DND-41 (cell line): ENCODE measurements around the gene USB1.
A peak's percentile ranks its signal among the peaks of the same experiment; 100 is the strongest.

Source experiments
- ATAC-seq: fragments of 200-7000 bp; cut with Tn5 transposase; 3 replicates; pipeline ENCODE4 v1.9.1; 2021; ENCODE audit warnings: low read depth; ENCODE audit not compliant: insufficient read depth
- DNase-seq: peaks from one replicate; pipeline ENCODE4 v3.0.0-alpha.2; 2020
- H2AFZ ChIP-seq: 2 replicates; pipeline ENCODE4 v1.6.0; 2012; ENCODE audit warnings: low read depth, low read length
- H3K27ac ChIP-seq: 2 replicates; pipeline ENCODE4 v1.5.1; 2012; ENCODE audit warnings: low read length, inconsistent platforms
- H3K27me3 ChIP-seq: fragments of 200-600 bp; sonication (generic); 2 replicates; pipeline ENCODE4 v1.6.0; 2012; ENCODE audit warnings: low read length, mild to moderate bottlenecking, inconsistent platforms; ENCODE audit not compliant: insufficient read depth, poor library complexity
- H3K36me3 ChIP-seq: 2 replicates; pipeline ENCODE4 v1.5.1; 2012; ENCODE audit warnings: low read length, inconsistent platforms; ENCODE audit not compliant: insufficient read depth
- H3K4me1 ChIP-seq: 2 replicates; pipeline ENCODE4 v1.5.1; 2012; ENCODE audit warnings: mild to moderate bottlenecking, low read length; ENCODE audit not compliant: insufficient read depth
- H3K4me2 ChIP-seq: 2 replicates; pipeline ENCODE4 v1.6.0; 2012; ENCODE audit warnings: mild to moderate bottlenecking, moderate library complexity, low read length, inconsistent platforms; ENCODE audit not compliant: insufficient read depth
- H3K4me3 ChIP-seq, 2 experiments: fragments of 200-600 bp in 1 of 2; shearing (Covaris generic) in 1 of 2; 2 replicates each; pipeline ENCODE4 v1.5.1; 2012 to 2016; ENCODE audit warnings: inconsistent platforms in 2 of 2, low read length in 2 of 2, mild to moderate bottlenecking in 2 of 2, low read depth in 1 of 2, moderate library complexity in 1 of 2
- H3K79me2 ChIP-seq: 2 replicates; pipeline ENCODE4 v1.6.0; 2012; ENCODE audit warnings: low read length, inconsistent platforms; ENCODE audit not compliant: insufficient read depth
- H3K9ac ChIP-seq: 2 replicates; pipeline ENCODE4 v1.6.0; 2012; ENCODE audit warnings: low read depth, mild to moderate bottlenecking, inconsistent platforms, low read length, moderate library complexity
- H3K9me3 ChIP-seq: 2 replicates; pipeline ENCODE4 v1.5.1; 2012; ENCODE audit warnings: low read length, moderate library complexity, mild to moderate bottlenecking, inconsistent platforms; ENCODE audit not compliant: insufficient read depth, severe bottlenecking
- H4K20me1 ChIP-seq: 2 replicates; pipeline ENCODE4 v1.6.0; 2012; ENCODE audit warnings: low read length; ENCODE audit not compliant: insufficient read depth
- CTCF ChIP-seq: IDR thresholded peaks from 2 replicates; pipeline ENCODE4 v1.5.1; 2012; ENCODE audit warnings: borderline replicate concordance, low read length, moderate library complexity, mild to moderate bottlenecking; ENCODE audit not compliant: poor library complexity, severe bottlenecking; ENCODE audit errors: extremely low read depth
- EZH2 ChIP-seq: IDR thresholded peaks from 3 replicates; pipeline ENCODE4 v1.6.1; 2012; ENCODE audit warnings: borderline replicate concordance, low read depth, mild to moderate bottlenecking, moderate library complexity, low read length, inconsistent platforms; ENCODE audit not compliant: severe bottlenecking

The USB1 gene

GRCh38 chr16:58028541-58029070 is 27.4 kb downstream of the USB1 start:
- no peak overlapping the region for H2AFZ ChIP-seq
- H3K4me2 ChIP-seq, result no peak overlapping the region
- no peaks in the 10 kb centered on the region for H3K27me3 ChIP-seq
- DNase-seq, result peak; percentile 19
- peaks cover 19% of the 10 kb centered on the region for H3K4me1 ChIP-seq
- no peaks in the 10 kb centered on the region for H3K79me2 ChIP-seq
- no peak overlapping the region for H3K9ac ChIP-seq
- H3K9me3 ChIP-seq, result no peaks in the 10 kb centered on the region
- ATAC-seq, result no peak
- H4K20me1 ChIP-seq, result peaks cover 3% of the 10 kb centered on the region; the same call in 1 of the 2 replicates
- H3K36me3 ChIP-seq, result no peaks in the 10 kb centered on the region
- H3K27ac ChIP-seq, result no peak overlapping the region
- TF ChIP-seq CTCF, result no peak
- TF ChIP-seq EZH2, result no peak
- H3K4me3 ChIP-seq, result no peak overlapping the region

GRCh38 chr16:58029410-58029809 is 28.2 kb downstream of the USB1 start:
- ATAC-seq, result no peak
- Histone ChIP-seq H3K36me3 (no peaks in the 10 kb centered on the region), H3K27ac (no peak overlapping the region), H3K9me3 (no peaks in the 10 kb centered on the region), H2AFZ (no peak overlapping the region), H3K27me3 (no peaks in the 10 kb centered on the region), H3K4me2 (no peak overlapping the region), H3K9ac (no peak overlapping the region), H3K4me3 (no peak overlapping the region), H3K79me2 (no peaks in the 10 kb centered on the region), H4K20me1 (peaks cover 3% of the 10 kb centered on the region; the same call in 1 of the 2 replicates), H3K4me1 (peaks cover 19% of the 10 kb centered on the region)
- TF ChIP-seq EZH2 (no peak), CTCF (no peak)
- DNase-seq, result no peak

DNA sequence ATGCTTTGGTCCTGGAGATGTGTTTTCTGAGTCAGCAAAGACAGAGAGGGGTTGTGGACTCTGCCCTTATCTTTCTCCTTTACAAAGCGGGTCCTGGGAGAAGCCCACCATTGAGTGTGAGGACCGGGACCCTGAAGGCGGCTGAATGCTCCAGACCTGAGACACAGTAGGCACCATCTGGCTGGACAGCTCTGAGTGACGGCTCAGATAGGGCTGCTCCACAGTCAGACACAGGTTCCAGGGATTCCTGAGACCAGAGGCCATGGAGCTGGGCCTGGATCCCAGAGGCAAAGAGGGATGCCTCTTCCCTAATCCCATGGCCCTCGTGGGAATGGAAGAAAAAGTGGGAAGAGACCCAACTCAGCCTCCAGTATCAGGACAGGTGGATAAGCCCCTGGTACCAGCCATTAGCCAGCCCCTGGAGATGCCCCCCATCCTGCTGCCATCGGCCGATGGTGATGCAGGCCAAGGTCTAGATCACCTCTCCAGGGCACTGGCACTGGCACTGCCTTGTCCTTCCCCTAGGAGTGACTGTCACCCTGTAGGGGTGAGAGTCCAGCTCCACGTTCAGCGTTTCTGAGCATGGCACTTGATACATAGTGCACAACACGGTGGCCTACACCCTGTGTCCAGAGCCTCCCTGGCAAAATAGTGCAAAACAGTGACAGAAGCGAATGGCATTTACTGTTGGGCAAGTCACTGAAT is 29.1 kb downstream of the USB1 start:
- H3K4me1 ChIP-seq, result peaks cover 15% of the 10 kb centered on the region
- H3K9ac ChIP-seq, result no peak overlapping the region
- H3K4me3 ChIP-seq, result no peak overlapping the region
- DNase-seq, result no peak
- TF ChIP-seq CTCF, result no peak
- TF ChIP-seq EZH2, result no peak
- H3K79me2 ChIP-seq, result no peaks in the 10 kb centered on the region
- no peak overlapping the region for H3K4me2 ChIP-seq
- no peaks in the 10 kb centered on the region for H4K20me1 ChIP-seq
- H2AFZ ChIP-seq, result no peak overlapping the region
- ATAC-seq, result no peak
- no peaks in the 10 kb centered on the region for H3K36me3 ChIP-seq
- H3K27ac ChIP-seq, result no peak overlapping the region
- no peaks in the 10 kb centered on the region for H3K27me3 ChIP-seq
- H3K9me3 ChIP-seq, result no peaks in the 10 kb centered on the region
